Liver (tissue), 3 donors: Measurements from ENCODE around the gene PLAAT4.

Source experiments
- CTCF ChIP-seq: fragments of 150-350 bp; IDR thresholded peaks from 2 replicates; pipeline ENCODE4 v1.5.1; 2017; ENCODE audit warnings: improper control_type of control experiment, low read depth, low read length; ENCODE audit not compliant: missing input control
- FOXA1 ChIP-seq: IDR thresholded peaks from 2 replicates; pipeline ENCODE4 v1.6.1; 2016; ENCODE audit warnings: antibody characterized with exemption
- GABPA ChIP-seq, 2 donors: IDR thresholded peaks in 1 of 2; conservative IDR thresholded peaks in 1 of 2; 2 replicates each; pipeline ENCODE4 v1.6.1; 2016; ENCODE audit warnings: antibody characterized with exemption in 2 of 2, mild to moderate bottlenecking in 1 of 2, moderate library complexity in 1 of 2
- HNF4G ChIP-seq: IDR thresholded peaks from 2 replicates; pipeline ENCODE4 v1.6.1; 2016; ENCODE audit warnings: antibody characterized with exemption
- MAX ChIP-seq: IDR thresholded peaks from 2 replicates; pipeline ENCODE4 v1.6.1; 2016; ENCODE audit warnings: antibody characterized with exemption
- NR2F2 ChIP-seq: IDR thresholded peaks from 2 replicates; pipeline ENCODE4 v1.6.1; 2016; ENCODE audit warnings: antibody characterized with exemption
- REST ChIP-seq: IDR thresholded peaks from 2 replicates; pipeline ENCODE4 v1.6.1; 2016; ENCODE audit warnings: antibody characterized with exemption, mild to moderate bottlenecking
- SP1 ChIP-seq: IDR thresholded peaks from 2 replicates; pipeline ENCODE4 v1.6.1; 2018; ENCODE audit warnings: antibody characterized with exemption, mild to moderate bottlenecking
- TAF1 ChIP-seq: conservative IDR thresholded peaks from 2 replicates; pipeline ENCODE4 v1.6.1; 2016; ENCODE audit warnings: antibody characterized with exemption, mild to moderate bottlenecking
- YY1 ChIP-seq: IDR thresholded peaks from 2 replicates; pipeline ENCODE4 v1.6.1; 2016; ENCODE audit warnings: antibody characterized with exemption, mild to moderate bottlenecking
- ZBTB33 ChIP-seq: IDR thresholded peaks from 2 replicates; pipeline ENCODE4 v1.6.1; 2016; ENCODE audit warnings: antibody characterized with exemption
- donor health status: healthy.
- donor health status: healthy.

- peak; percentile 54 for TF ChIP-seq CTCF
- TF ChIP-seq GABPA (IDR thresholded peaks at IDR 0.05 in 1 of 2, conservative IDR thresholded peaks at IDR 0.05 in 1 of 2) = no peak
- no peak for TF ChIP-seq TAF1
- TF ChIP-seq MAX = no peak
- no peak for TF ChIP-seq NR2F2
- no peak for TF ChIP-seq FOXA1
- no peak for TF ChIP-seq YY1
- TF ChIP-seq SP1 = no peak
- no peak for TF ChIP-seq ZBTB33
- TF ChIP-seq REST = peak; percentile 32
- TF ChIP-seq HNF4G = no peak
These were observed 56.4 kb downstream of the PLAAT4 start for GRCh38 chr11:63592975-63593395.
